HuH-7.5 (cell line): ENCODE results near the gene ANKLE2.

ENCODE experiments used
- DNase-seq: peaks from one replicate; pipeline ENCODE4 v3.0.0; 2011; ENCODE audit warnings: low spot score

Gene ANKLE2

GRCh38 chr12:132743831-132744230 lies 17.8 kb downstream of the ANKLE2 start:
- DNase-seq, result no peak

GRCh38 chr12:132741620-132742019 lies 20.0 kb downstream of the ANKLE2 start:
- DNase-seq, result no peak

- DNase-seq, result no peak
Measured at GRCh38 chr12:132740652-132741051, 21.0 kb downstream of the ANKLE2 start.

GRCh38 chr12:132740313-132740646 lies 21.4 kb downstream of the ANKLE2 start:
- DNase-seq, result no peak

- DNase-seq, result no peak
Measured at GRCh38 chr12:132739600-132740312, 21.9 kb downstream of the ANKLE2 start.

GRCh38 chr12:132736913-132737312 lies 24.7 kb downstream of the ANKLE2 start:
- no peak for DNase-seq

- DNase-seq, result no peak
Measured at GRCh38 chr12:132736378-132736777, 25.3 kb downstream of the ANKLE2 start.

- DNase-seq, result no peak
Measured at GRCh38 chr12:132735496-132735895, 26.1 kb downstream of the ANKLE2 start.

GRCh38 chr12:132734206-132734605 lies 27.4 kb downstream of the ANKLE2 start:
- DNase-seq, result no peak

GRCh38 chr12:132731574-132731973 lies 30.1 kb downstream of the ANKLE2 start:
- no peak for DNase-seq

GRCh38 chr12:132730353-132730752 lies 31.3 kb downstream of the ANKLE2 start:
- DNase-seq, result no peak

- DNase-seq, result no peak
Measured at GRCh38 chr12:132729541-132730320, 31.9 kb downstream of the ANKLE2 start.

- DNase-seq, result no peak
Measured at GRCh38 chr12:132728502-132728901, 33.1 kb downstream of the ANKLE2 start.

GRCh38 chr12:132727091-132727794 lies 34.4 kb downstream of the ANKLE2 start:
- no peak for DNase-seq

- DNase-seq, result no peak
Measured at GRCh38 chr12:132726386-132726785, 35.2 kb downstream of the ANKLE2 start.

- no peak for DNase-seq
Measured at GRCh38 chr12:132724506-132725241, 37.0 kb downstream of the ANKLE2 start.

GRCh38 chr12:132723764-132724140 lies 37.9 kb downstream of the ANKLE2 start:
- DNase-seq, result no peak

GRCh38 chr12:132723015-132723763 lies 38.4 kb downstream of the ANKLE2 start:
- DNase-seq, result no peak

GRCh38 chr12:132720606-132721345 lies 40.9 kb downstream of the ANKLE2 start:
- DNase-seq, result no peak

- DNase-seq, result no peak
Measured at GRCh38 chr12:132719954-132720324, 41.7 kb downstream of the ANKLE2 start.
